Stomach (tissue), 4 donors: ENCODE measurements around the gene TSNAXIP1.

Source experiments
- CTCF ChIP-seq, 7 experiments: fragments of 450-650 bp in 4 of 7; fragments of 200-600 bp in 3 of 7; sonication (generic) in 3 of 7; IDR thresholded peaks; one replicate each; pipeline ENCODE4 v1.5.1; 2016 to 2019; ENCODE audit warnings: antibody characterized with exemption in 7 of 7, control low read depth in 2 of 7, mild to moderate bottlenecking in 1 of 7
- EP300 ChIP-seq: sonication (generic); formaldehyde crosslinking; IDR thresholded peaks from one replicate; pipeline ENCODE4 v1.6.1; 2017; ENCODE audit warnings: antibody characterized with exemption
- POLR2A ChIP-seq, 4 donors: fragments of 450-650 bp; IDR thresholded peaks; one replicate each; pipeline ENCODE4 v1.6.1; 2016; ENCODE audit warnings: antibody characterized with exemption in 4 of 4, control low read depth in 2 of 4, mild to moderate bottlenecking in 1 of 4, moderate library complexity in 1 of 4
- POLR2AphosphoS5 ChIP-seq, 3 donors: sonication (generic); formaldehyde crosslinking; IDR thresholded peaks; one replicate each; pipeline ENCODE4 v1.6.1; 2016; ENCODE audit warnings: antibody characterized with exemption in 3 of 3

GRCh38 chr16:67874372-67874771 lies 67.7 kb downstream of the TSNAXIP1 start:
- TF ChIP-seq CTCF (IDR thresholded peaks at IDR 0.05), result no peak
- no peak for TF ChIP-seq POLR2A (IDR thresholded peaks at IDR 0.05)
- no peak for TF ChIP-seq POLR2AphosphoS5 (IDR thresholded peaks at IDR 0.05)
- no peak for TF ChIP-seq EP300
